ENCODE results near the gene LSAMP. TPM values are rescaled to one million over a fixed set of nuclear protein-coding genes. Genes with fewer than 3 reads are reported as not detected.

The LSAMP gene
- total and polyA plus RNA-seq, 2 donors (not counting 3 experiments of a cell fraction or from before 2014, with no cell fraction given): not detected

DNA sequence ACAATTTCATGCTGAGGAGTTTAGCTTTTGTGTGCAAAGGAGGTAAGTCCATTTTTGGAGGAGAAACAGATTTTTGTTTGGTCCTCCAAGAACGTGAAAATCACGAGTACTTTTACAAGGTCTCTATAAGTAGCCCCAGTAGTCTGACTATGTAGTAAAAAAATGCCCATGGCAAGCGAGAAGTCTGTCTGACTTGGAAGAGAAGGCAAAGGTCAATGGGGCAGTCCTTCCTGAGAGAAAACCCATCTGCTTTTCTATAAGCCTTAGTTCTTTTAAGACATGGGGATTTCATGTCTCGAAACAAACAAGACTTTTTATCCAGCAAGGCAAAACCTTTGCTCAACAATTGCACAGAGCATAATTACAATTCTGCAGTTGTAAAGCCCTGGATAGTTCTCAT lies 638.8 kb downstream of the LSAMP start:
- FAIRE-seq: no peak
- Histone ChIP-seq H4K20me1 (replicated peaks; ENCODE audit: control insufficient read depth, extremely low read depth, insufficient read depth, low read length) (no peaks in the 10 kb centered on the region), H2AFZ (ENCODE audit: low read depth, low read length) (no peak overlapping the region), H3K4me3 (replicated peaks in 1 of 3; ENCODE audit: insufficient read depth in 1 of 3, low read depth in 1 of 3, low read length in 3 of 3) (no peak overlapping the region), H3K9ac (replicated peaks; ENCODE audit: extremely low read depth, insufficient read depth, low read length) (no peak overlapping the region), H3K79me2 (ENCODE audit: control insufficient read depth, insufficient read depth, low read length) (no peaks in the 10 kb centered on the region), H3K4me2 (ENCODE audit: insufficient read depth, low read length) (no peak overlapping the region), H3K27ac (ENCODE audit: insufficient read depth, low read depth, low read length) (no peak overlapping the region), H3K4me1 (ENCODE audit: control insufficient read depth, extremely low read depth, insufficient read depth, low read length) (peaks cover 4% of the 10 kb centered on the region), H3K9me3 (replicated peaks; ENCODE audit: control insufficient read depth, insufficient read depth, low read length) (no peaks in the 10 kb centered on the region), H3K27me3 (ENCODE audit: control insufficient read depth in 2 of 2, insufficient read depth in 2 of 2, low read length in 2 of 2) (peaks cover 0 to 3% of the 10 kb centered on the region in 2 experiments), H3K36me3 (ENCODE audit: control insufficient read depth in 2 of 2, extremely low read depth in 1 of 2, insufficient read depth in 2 of 2, low read length in 2 of 2) (no peaks in the 10 kb centered on the region), H3K9me1 (replicated peaks; ENCODE audit: control insufficient read depth, extremely low read depth, insufficient read depth, low read length) (no peaks in the 10 kb centered on the region)
- TF ChIP-seq EZH2 (IDR thresholded peaks at IDR 0.05; ENCODE audit: borderline replicate concordance, low read depth, low read length, severe bottlenecking) (no peak), POLR2A (IDR thresholded peaks at IDR 0.05; ENCODE audit: low read depth, low read length) (no peak), GATA2 (IDR thresholded peaks at IDR 0.05; ENCODE audit: insufficient read depth, insufficient read length, low read depth, low read length) (no peak), MYC (IDR thresholded peaks at IDR 0.05; ENCODE audit: low read depth, low read length) (no peak), JUN (IDR thresholded peaks at IDR 0.05; ENCODE audit: borderline replicate concordance, insufficient read depth, insufficient read length, low read depth) (no peak), FOS (IDR thresholded peaks at IDR 0.05; ENCODE audit: borderline replicate concordance, insufficient read depth, low read length) (no peak), POLR2AphosphoS5 (IDR thresholded peaks at IDR 0.05; ENCODE audit: insufficient read depth, low read depth, low read length) (no peak)
- TF ChIP-seq, protein P1, sequence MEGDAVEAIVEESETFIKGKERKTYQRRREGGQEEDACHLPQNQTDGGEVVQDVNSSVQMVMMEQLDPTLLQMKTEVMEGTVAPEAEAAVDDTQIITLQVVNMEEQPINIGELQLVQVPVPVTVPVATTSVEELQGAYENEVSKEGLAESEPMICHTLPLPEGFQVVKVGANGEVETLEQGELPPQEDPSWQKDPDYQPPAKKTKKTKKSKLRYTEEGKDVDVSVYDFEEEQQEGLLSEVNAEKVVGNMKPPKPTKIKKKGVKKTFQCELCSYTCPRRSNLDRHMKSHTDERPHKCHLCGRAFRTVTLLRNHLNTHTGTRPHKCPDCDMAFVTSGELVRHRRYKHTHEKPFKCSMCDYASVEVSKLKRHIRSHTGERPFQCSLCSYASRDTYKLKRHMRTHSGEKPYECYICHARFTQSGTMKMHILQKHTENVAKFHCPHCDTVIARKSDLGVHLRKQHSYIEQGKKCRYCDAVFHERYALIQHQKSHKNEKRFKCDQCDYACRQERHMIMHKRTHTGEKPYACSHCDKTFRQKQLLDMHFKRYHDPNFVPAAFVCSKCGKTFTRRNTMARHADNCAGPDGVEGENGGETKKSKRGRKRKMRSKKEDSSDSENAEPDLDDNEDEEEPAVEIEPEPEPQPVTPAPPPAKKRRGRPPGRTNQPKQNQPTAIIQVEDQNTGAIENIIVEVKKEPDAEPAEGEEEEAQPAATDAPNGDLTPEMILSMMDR (IDR thresholded peaks at IDR 0.05; ENCODE audit: extremely low read depth in 1 of 2, insufficient read depth in 1 of 2, low read depth in 1 of 2, low read length in 2 of 2): no peak
- TF ChIP-seq, protein P2, sequence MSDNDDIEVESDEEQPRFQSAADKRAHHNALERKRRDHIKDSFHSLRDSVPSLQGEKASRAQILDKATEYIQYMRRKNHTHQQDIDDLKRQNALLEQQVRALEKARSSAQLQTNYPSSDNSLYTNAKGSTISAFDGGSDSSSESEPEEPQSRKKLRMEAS (IDR thresholded peaks at IDR 0.05; ENCODE audit: insufficient read depth, insufficient read length): no peak
- no TSS peak for BruUV-seq (replicated peaks)
- no peak for DNase-seq (ENCODE audit: low read depth, low spot score)
- CTCF ChIA-PET: no interaction called here
- intact Hi-C loops (cut with micrococcal nuclease) (no loop called here), dilution Hi-C loops (cut with MboI; ENCODE audit: extremely low pct_ligation_motif_present, low sequenced_read_pairs) (no loop called here)
- POLR2A ChIA-PET: no interaction called here
